GM12874 (cell line): ENCODE measurements around the gene SLC25A42.

ENCODE experiments used
- TF ChIP-seq, protein P1 (sequence below): IDR thresholded peaks from 2 replicates; pipeline ENCODE4 v1.5.1; 2011; ENCODE audit warnings: low read depth, mild to moderate bottlenecking, control low read depth, low read length, moderate library complexity; ENCODE audit not compliant: insufficient read depth

The SLC25A42 gene

DNA sequence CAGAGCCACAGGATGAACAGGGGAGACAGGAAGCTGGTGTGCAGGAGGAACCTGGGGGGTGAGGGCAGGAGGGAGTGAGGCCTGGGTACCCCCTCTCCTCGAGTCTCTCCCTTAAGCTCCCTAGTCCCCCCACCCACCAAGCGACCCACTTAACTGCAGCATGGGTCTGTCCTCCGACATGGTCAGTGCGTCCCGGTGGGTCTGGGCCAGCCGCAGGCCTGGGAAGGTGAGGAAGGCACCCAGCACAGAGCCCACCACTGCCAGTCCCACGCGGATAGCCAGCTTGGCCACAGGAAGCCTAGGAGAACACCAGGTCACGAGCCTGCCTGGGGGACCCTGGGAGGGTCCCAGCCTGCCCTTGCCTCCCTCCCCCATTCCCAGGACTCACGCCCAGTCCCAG is 57.6 kb downstream of the SLC25A42 start:
- TF ChIP-seq, protein P1, sequence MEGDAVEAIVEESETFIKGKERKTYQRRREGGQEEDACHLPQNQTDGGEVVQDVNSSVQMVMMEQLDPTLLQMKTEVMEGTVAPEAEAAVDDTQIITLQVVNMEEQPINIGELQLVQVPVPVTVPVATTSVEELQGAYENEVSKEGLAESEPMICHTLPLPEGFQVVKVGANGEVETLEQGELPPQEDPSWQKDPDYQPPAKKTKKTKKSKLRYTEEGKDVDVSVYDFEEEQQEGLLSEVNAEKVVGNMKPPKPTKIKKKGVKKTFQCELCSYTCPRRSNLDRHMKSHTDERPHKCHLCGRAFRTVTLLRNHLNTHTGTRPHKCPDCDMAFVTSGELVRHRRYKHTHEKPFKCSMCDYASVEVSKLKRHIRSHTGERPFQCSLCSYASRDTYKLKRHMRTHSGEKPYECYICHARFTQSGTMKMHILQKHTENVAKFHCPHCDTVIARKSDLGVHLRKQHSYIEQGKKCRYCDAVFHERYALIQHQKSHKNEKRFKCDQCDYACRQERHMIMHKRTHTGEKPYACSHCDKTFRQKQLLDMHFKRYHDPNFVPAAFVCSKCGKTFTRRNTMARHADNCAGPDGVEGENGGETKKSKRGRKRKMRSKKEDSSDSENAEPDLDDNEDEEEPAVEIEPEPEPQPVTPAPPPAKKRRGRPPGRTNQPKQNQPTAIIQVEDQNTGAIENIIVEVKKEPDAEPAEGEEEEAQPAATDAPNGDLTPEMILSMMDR = no peak

- TF ChIP-seq, protein P1 = no peak
Observed at GRCh38 chr19:19122902-19123301, 59.1 kb downstream of the SLC25A42 start.

GRCh38 chr19:19123386-19123785 is 59.6 kb downstream of the SLC25A42 start:
- TF ChIP-seq, protein P1 = no peak

DNA sequence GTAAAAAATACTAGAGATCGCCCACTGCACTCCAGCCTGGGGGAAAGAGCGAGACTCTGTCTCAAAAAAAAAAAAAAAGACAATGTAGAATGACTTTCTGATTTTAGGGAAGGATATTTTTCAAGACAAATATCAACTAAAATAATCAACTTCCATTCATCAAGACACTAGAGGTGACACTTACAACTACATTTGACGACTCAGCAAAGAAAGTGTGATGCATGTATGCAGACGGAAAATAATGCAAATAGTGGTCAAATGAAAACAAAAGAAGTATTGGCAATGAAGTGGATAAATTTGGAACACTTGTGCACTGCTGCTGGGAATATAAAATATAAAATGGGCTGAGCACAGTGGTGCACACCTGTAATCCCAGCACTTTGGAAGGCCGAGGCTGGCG is 62.3 kb downstream of the SLC25A42 start:
- TF ChIP-seq, protein P1 = no peak

DNA sequence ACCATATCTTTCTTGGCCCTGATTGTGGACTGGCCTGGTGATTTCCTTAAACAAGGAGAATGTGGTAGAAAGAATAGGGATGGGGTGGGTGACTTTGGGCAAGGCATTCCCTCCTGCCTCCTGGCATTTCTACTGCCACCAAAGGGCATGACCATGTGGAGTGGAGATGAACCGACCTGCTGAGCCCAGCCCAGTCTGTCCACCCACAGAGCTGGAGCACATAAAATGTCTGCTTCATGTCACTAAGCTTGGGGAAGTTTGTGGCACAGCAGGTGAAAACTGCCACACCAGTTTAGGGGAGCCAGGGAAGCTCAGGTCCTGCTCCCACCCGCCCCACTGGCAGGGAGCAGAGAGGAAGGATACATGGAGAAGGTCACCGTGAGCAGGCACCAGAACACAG is 68.2 kb downstream of the SLC25A42 start:
- TF ChIP-seq, protein P1 = no peak

- TF ChIP-seq, protein P1 = no peak
Observed at GRCh38 chr19:19132912-19133311, 69.1 kb downstream of the SLC25A42 start.

DNA sequence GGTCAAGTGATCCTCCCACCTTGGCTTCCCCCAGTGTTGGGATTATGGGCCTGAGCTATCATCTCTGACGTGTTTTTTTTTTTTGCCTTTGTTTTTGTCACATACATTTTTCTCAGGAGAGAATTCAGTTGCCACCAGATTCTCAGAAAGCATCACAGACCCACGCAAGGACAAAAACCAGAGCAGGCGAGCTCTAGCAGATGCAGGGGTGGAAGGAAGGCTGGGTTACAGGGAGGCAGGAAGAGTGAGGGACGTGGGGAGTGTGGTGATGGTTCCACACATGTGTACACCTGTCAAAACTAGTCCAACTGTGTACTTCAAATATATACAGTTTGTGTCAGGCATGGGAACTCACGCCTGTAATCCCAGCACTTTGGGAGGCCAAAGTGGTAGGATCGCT is 70.2 kb downstream of the SLC25A42 start:
- TF ChIP-seq, protein P1 = no peak
